Endothelial cell of umbilical vein (primary cell): ENCODE results near the gene SPINT1. TPM values are rescaled to one million over a fixed set of nuclear protein-coding genes. Genes with fewer than 3 reads are reported as not detected.

Experiments
- BruUV-seq: library from RNA; stranded (reverse); fragments of 400-500 nt; replicated peaks from 2 replicates; lab custom pipeline; 2021; lab: Mats Ljungman, UMichigan
- CTCF ChIA-PET: fragments of 300-600, 350-600 bp; sonication (Branson Sonifier 250); formaldehyde crosslinking; loops from one replicate; lab custom pipeline; 2021; ENCODE audit warnings: antibody characterized with exemption, inconsistent platforms; lab: Charles Lee
- POLR2A ChIA-PET: fragments of 300-600, 350-600 bp; sonication (Branson Sonifier 250); formaldehyde crosslinking; loops from one replicate; lab custom pipeline; 2021; ENCODE audit warnings: antibody characterized with exemption, inconsistent platforms; lab: Charles Lee
- DNase-seq: peaks from one replicate; pipeline ENCODE4 v3.0.0-alpha.2; 2011; ENCODE audit warnings: low read depth, low spot score
- FAIRE-seq: peaks from 2 replicates; lab custom pipeline; 2011; peaks lifted over from hg19 to GRCh38; lab: Jason Lieb, UNC
- H2AFZ ChIP-seq: 2 replicates; pipeline ENCODE4 v1.6.0; 2012; ENCODE audit warnings: low read depth, low read length, control low read depth, inconsistent platforms
- H3K27ac ChIP-seq: 2 replicates; pipeline ENCODE4 v1.5.1; 2011; ENCODE audit warnings: low read depth, mild to moderate bottlenecking, control low read depth, low read length, moderate library complexity; ENCODE audit not compliant: insufficient read depth
- H3K27me3 ChIP-seq, 2 experiments: 2 replicates each; pipeline versions ENCODE4 v1.6.0 to v1.6.1; 2011; ENCODE audit warnings: low read length in 2 of 2, mixed read lengths in 1 of 2; ENCODE audit not compliant: control insufficient read depth in 2 of 2, insufficient read depth in 2 of 2
- H3K36me3 ChIP-seq, 2 experiments: 2 replicates in 1 of 2; 3 replicates in 1 of 2; pipeline ENCODE4 v1.5.1; 2011; ENCODE audit warnings: low read length in 2 of 2, mild to moderate bottlenecking in 1 of 2, moderate library complexity in 1 of 2; ENCODE audit not compliant: control insufficient read depth in 2 of 2, insufficient read depth in 2 of 2; ENCODE audit errors: extremely low read depth in 1 of 2
- H3K4me1 ChIP-seq: 3 replicates; pipeline ENCODE4 v1.5.1; 2011; ENCODE audit warnings: mild to moderate bottlenecking, low read length; ENCODE audit not compliant: control insufficient read depth, insufficient read depth; ENCODE audit errors: extremely low read depth
- H3K4me2 ChIP-seq: 2 replicates; pipeline ENCODE4 v1.6.1; 2011; ENCODE audit warnings: low read length, control low read depth, mixed read lengths; ENCODE audit not compliant: insufficient read depth
- H3K4me3 ChIP-seq, 3 experiments: fragments of 200-600 bp in 1 of 3; sonication (generic), shearing (Covaris generic) in 1 of 3; replicated peaks in 1 of 3; 2 replicates each; pipeline ENCODE4 v1.5.1; 2011 to 2016; ENCODE audit warnings: control low read depth in 3 of 3, low read length in 3 of 3, mild to moderate bottlenecking in 2 of 3, inconsistent platforms in 1 of 3, low read depth in 1 of 3, moderate library complexity in 1 of 3; ENCODE audit not compliant: insufficient read depth in 1 of 3
- H3K79me2 ChIP-seq: 2 replicates; pipeline ENCODE4 v1.6.0; 2012; ENCODE audit warnings: low read length, inconsistent platforms; ENCODE audit not compliant: control insufficient read depth, insufficient read depth
- H3K9ac ChIP-seq: replicated peaks from 2 replicates; pipeline ENCODE3; 2011; ENCODE audit warnings: low read length, control low read depth; ENCODE audit not compliant: insufficient read depth; ENCODE audit errors: extremely low read depth
- H3K9me1 ChIP-seq: replicated peaks from 3 replicates; pipeline ENCODE4 v1.6.0; 2011; ENCODE audit warnings: mild to moderate bottlenecking, low read length; ENCODE audit not compliant: control insufficient read depth, insufficient read depth; ENCODE audit errors: extremely low read depth
- H3K9me3 ChIP-seq: replicated peaks from 2 replicates; pipeline ENCODE4 v1.5.1; 2012; ENCODE audit warnings: low read length, inconsistent platforms; ENCODE audit not compliant: control insufficient read depth, insufficient read depth
- H4K20me1 ChIP-seq: replicated peaks from 2 replicates; pipeline ENCODE3; 2011; ENCODE audit warnings: mild to moderate bottlenecking, low read length; ENCODE audit not compliant: control insufficient read depth, insufficient read depth; ENCODE audit errors: extremely low read depth
- CTCF ChIP-seq, 2 donors: IDR thresholded peaks; 1 replicate in 1 of 2; 2 replicates in 1 of 2; pipeline ENCODE4 v1.5.1; 2011; ENCODE audit warnings: low read length in 2 of 2, mild to moderate bottlenecking in 2 of 2, moderate library complexity in 2 of 2, control low read depth in 1 of 2, inconsistent platforms in 1 of 2, low read depth in 1 of 2; ENCODE audit not compliant: insufficient read depth in 1 of 2; ENCODE audit errors: extremely low read depth in 1 of 2
- EZH2 ChIP-seq: IDR thresholded peaks from 2 replicates; pipeline ENCODE4 v1.6.1; 2012; ENCODE audit warnings: borderline replicate concordance, low read depth, mild to moderate bottlenecking, moderate library complexity, low read length, inconsistent platforms; ENCODE audit not compliant: severe bottlenecking
- FOS ChIP-seq: IDR thresholded peaks from 2 replicates; pipeline ENCODE4 v1.6.1; 2011; ENCODE audit warnings: mild to moderate bottlenecking, low read length, moderate library complexity, borderline replicate concordance; ENCODE audit not compliant: insufficient read depth
- GATA2 ChIP-seq: IDR thresholded peaks from 2 replicates; pipeline ENCODE4 v1.7.0; 2011; ENCODE audit warnings: low read depth, mild to moderate bottlenecking, moderate library complexity, mixed read lengths, low read length; ENCODE audit not compliant: insufficient read length, insufficient read depth
- JUN ChIP-seq: IDR thresholded peaks from 2 replicates; pipeline ENCODE4 v1.6.1; 2011; ENCODE audit warnings: borderline replicate concordance, low read depth; ENCODE audit not compliant: insufficient read length, insufficient read depth
- MAX ChIP-seq: IDR thresholded peaks from 2 replicates; pipeline ENCODE4 v1.6.1; 2011; ENCODE audit not compliant: insufficient read depth, insufficient read length
- MYC ChIP-seq: IDR thresholded peaks from one replicate; pipeline ENCODE4 v1.6.1; 2011; ENCODE audit warnings: mild to moderate bottlenecking, low read depth, low read length
- POLR2A ChIP-seq: IDR thresholded peaks from 2 replicates; pipeline ENCODE4 v1.6.1; 2012; ENCODE audit warnings: low read depth, mild to moderate bottlenecking, control low read depth, low read length
- POLR2AphosphoS5 ChIP-seq: IDR thresholded peaks from 2 replicates; pipeline ENCODE4 v1.6.1; 2012; ENCODE audit warnings: low read depth, mild to moderate bottlenecking, control low read depth, low read length, moderate library complexity; ENCODE audit not compliant: insufficient read depth
- dilution Hi-C: fragments of 300-500 bp; cut with MboI; formaldehyde crosslinking; loops from one replicate; pipeline ENCODE4 v1.15.0; 2019; ENCODE audit warnings: low sequenced_read_pairs; ENCODE audit not compliant: extremely low pct_ligation_motif_present
- intact Hi-C: fragments of 100-400 bp; cut with micrococcal nuclease; formaldehyde crosslinking; loops from one replicate; pipeline ENCODE4 v1.10.0; 2022
- polyA plus RNA-seq, 4 experiments: library from polyadenylated mRNA; depleted of rRNA in 3 of 4; stranded (reverse) in 3 of 4; unstranded in 1 of 4; fragments of >200 nt; gene quantifications; 2 replicates each; pipeline versions ENCODE4 v1.2.1 to v1.2.3, GENCODE V29; 2011 to 2012; ENCODE audit warnings: missing spikeins in 1 of 4
- total RNA-seq: library from RNA; stranded (reverse); gene quantifications from 2 replicates; pipeline ENCODE4 v1.2.3, GENCODE V29; 2021

The SPINT1 gene
- total and polyA plus RNA-seq, 2 donors (not counting 3 experiments of a cell fraction or from before 2014, with no cell fraction given) = 4.1 to 4.2 TPM

GRCh38 chr15:40812721-40813425 lies 31.0 kb upstream of the SPINT1 start:
- Histone ChIP-seq H3K9me1 (no peaks in the 10 kb centered on the region), H4K20me1 (no peaks in the 10 kb centered on the region), H3K36me3 (peaks cover 2 to 28% of the 10 kb centered on the region in 2 experiments), H3K9me3 (no peaks in the 10 kb centered on the region), H2AFZ (no peak overlapping the region), H3K4me1 (peaks cover 6% of the 10 kb centered on the region), H3K79me2 (peaks cover 4% of the 10 kb centered on the region), H3K27me3 (no peaks in the 10 kb centered on the region), H3K27ac (no peak overlapping the region), H3K4me2 (no peak overlapping the region), H3K9ac (no peak overlapping the region), H3K4me3 (no peak overlapping the region)
- no peak for TF ChIP-seq EZH2
- TF ChIP-seq JUN = no peak
- no peak for TF ChIP-seq GATA2
- no peak for TF ChIP-seq POLR2AphosphoS5
- no peak for TF ChIP-seq MAX
- TF ChIP-seq FOS = no peak
- no peak for TF ChIP-seq MYC
- TF ChIP-seq POLR2A = no peak
- no peak for TF ChIP-seq CTCF (IDR thresholded peaks at IDR 0.05; ENCODE audit: extremely low read depth in 1 of 2, insufficient read depth in 1 of 2, low read depth in 1 of 2, low read length in 2 of 2)
- FAIRE-seq = no peak
- no TSS peak for BruUV-seq
- ChIA-PET POLR2A (no interaction called here), CTCF (interaction anchor here (1.1 kb wide), 1 partner anchor 9 kb away, joined by 3 read pairs; no protein-coding TSS in a partner anchor)
- dilution Hi-C loops = no loop called here
- DNase-seq = no peak
- intact Hi-C loops = no loop called here
